ENCODE results near the gene NUBPL.

Gene NUBPL

GRCh38 chr14:31561155-31561846 is at the start of gene NUBPL:
TSS of gene NUBPL (plus strand) at chr14:31561404. CDS start at chr14:31561440, 36 bp downstream.
- DNase-seq = peak; percentile 97

GRCh38 chr14:31527087-31527486 is 34.1 kb upstream of the NUBPL start:
- DNase-seq = no peak

- no peak for DNase-seq
Observed at GRCh38 chr14:31527546-31527945, 33.7 kb upstream of the NUBPL start.

GRCh38 chr14:31529053-31529452 is 32.2 kb upstream of the NUBPL start:
- no peak for DNase-seq

GRCh38 chr14:31530136-31530535 is 31.1 kb upstream of the NUBPL start:
- DNase-seq = no peak

GRCh38 chr14:31536201-31536960 is 24.8 kb upstream of the NUBPL start:
- no peak for DNase-seq

- no peak for DNase-seq
Observed at GRCh38 chr14:31541702-31542101, 19.5 kb upstream of the NUBPL start.

GRCh38 chr14:31543969-31544799 is 17.0 kb upstream of the NUBPL start:
- no peak for DNase-seq

GRCh38 chr14:31544816-31545215 is 16.4 kb upstream of the NUBPL start:
- no peak for DNase-seq

- DNase-seq = no peak
Observed at GRCh38 chr14:31545328-31545727, 15.9 kb upstream of the NUBPL start.

- no peak for DNase-seq
Observed at GRCh38 chr14:31549817-31550216, 11.4 kb upstream of the NUBPL start.

GRCh38 chr14:31550589-31550988 is 10.6 kb upstream of the NUBPL start:
- no peak for DNase-seq

GRCh38 chr14:31556191-31556590 is 5.0 kb upstream of the NUBPL start:
- DNase-seq = no peak

GRCh38 chr14:31559939-31560338 is 1.3 kb upstream of the NUBPL start:
- no peak for DNase-seq

GRCh38 chr14:31560759-31561154 is 447 bp upstream of the NUBPL start:
- no peak for DNase-seq

GRCh38 chr14:31564194-31564593 is 3.0 kb downstream of the NUBPL start:
- no peak for DNase-seq

- DNase-seq = no peak
Observed at GRCh38 chr14:31566456-31566855, 5.3 kb downstream of the NUBPL start.

- no peak for DNase-seq
Observed at GRCh38 chr14:31567655-31568054, 6.5 kb downstream of the NUBPL start.

- no peak for DNase-seq
Observed at GRCh38 chr14:31568161-31568560, 7.0 kb downstream of the NUBPL start.

- DNase-seq = no peak
Observed at GRCh38 chr14:31568671-31569070, 7.5 kb downstream of the NUBPL start.

GRCh38 chr14:31572955-31573354 is 11.8 kb downstream of the NUBPL start:
- no peak for DNase-seq

GRCh38 chr14:31576949-31577348 is 15.7 kb downstream of the NUBPL start:
- no peak for DNase-seq

- DNase-seq = no peak
Observed at GRCh38 chr14:31578266-31578665, 17.1 kb downstream of the NUBPL start.
